ENCODE measurements around the gene NEIL3.
"Not testable (repeated sequence)": the region's sequence is repeated elsewhere in the genome, so short reads cannot be mapped to it uniquely, and the experiment has no call there.

NEIL3 gene

DNA sequence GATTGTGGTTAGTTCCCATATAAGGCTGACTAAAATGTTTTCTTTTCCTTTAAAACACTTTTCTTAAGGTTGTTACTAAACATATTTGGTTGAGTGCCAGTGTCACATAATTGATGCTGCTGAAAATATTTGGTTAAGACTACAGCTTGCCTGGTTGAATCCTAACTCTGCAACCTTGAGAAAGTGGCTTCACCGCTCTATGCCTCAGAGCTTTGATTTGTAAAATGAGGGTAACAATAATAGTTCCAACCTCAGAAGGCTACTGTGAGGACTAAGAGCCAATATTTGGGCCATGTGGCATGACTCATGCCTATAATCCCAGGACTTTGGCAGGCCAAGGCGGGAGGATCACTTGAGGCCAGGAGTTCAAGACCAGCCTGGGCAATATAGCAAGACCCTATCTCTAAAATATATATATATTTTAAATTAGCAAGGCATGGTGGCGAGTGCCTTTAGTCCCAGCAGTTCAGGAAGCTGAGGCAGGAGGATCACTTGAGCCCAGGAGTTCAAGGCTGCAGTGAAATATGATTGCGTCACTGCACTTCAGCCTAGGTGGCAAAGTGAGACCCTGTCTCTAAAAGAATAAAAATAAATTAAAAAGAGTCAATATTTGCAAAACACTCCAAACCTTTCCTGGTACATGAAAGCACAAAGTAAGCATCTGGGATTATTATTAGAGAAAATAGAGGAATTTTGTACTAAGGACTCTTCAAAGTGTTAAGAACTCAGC, 7.1 kb upstream of the NEIL3 start:
- no peak for DNase-seq

DNA sequence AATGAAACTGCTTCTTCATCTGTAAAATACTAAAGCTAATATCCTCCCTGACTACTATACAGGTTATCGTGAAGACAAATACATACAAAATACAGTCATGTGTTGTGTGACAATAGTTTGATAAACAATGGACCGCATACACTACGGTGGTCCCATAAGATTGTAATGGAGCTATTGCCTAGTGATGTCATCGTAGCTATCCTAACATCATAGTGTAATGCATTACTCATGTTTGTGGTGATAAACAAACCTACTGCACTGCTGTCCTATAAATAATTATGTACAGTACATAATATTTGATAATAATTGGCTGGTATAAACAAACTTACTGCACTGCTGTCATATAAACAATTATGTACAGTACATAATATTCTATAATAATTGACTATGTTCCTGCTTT, 5.6 kb upstream of the NEIL3 start:
- DNase-seq = no peak

DNA sequence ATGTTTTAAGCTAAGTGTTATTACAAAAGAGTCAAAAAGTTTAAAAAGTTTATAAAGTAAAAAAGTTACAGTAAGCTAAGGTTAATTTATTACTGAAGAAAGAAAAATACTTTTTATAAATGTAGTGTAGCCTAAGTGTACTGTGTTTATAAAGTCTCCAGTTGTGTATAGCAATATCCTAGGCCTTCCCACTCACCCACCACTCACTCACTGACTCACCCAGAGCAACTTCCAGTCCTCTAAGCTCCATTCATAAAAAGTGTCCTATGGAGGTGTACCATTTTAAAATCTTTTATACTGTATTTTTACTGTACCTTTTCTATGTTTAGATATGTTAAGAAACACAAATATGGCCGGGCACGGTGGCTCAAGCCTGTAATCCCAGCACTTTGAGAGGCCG, 4.8 kb upstream of the NEIL3 start:
- DNase-seq = not testable (repeated sequence)

DNA sequence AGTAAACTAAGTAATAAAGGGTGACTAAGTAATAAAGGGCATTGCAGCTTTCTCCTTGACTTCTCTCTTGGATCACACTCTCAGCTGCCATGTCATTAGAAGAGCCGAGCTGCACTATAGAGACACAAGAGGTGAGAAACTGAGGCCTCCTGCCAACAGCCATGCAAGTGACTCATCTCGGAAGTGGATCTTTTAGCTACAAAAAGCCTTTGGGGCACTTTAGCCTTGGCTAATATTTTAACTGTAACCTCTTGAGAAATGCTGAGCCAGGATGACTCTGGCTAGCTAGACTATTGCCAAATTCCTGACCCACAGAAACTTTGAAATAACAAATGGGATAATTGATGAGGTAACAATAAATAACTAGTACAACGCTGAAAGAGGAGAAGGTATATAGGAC, 1.5 kb upstream of the NEIL3 start:
- DNase-seq = no peak

DNA sequence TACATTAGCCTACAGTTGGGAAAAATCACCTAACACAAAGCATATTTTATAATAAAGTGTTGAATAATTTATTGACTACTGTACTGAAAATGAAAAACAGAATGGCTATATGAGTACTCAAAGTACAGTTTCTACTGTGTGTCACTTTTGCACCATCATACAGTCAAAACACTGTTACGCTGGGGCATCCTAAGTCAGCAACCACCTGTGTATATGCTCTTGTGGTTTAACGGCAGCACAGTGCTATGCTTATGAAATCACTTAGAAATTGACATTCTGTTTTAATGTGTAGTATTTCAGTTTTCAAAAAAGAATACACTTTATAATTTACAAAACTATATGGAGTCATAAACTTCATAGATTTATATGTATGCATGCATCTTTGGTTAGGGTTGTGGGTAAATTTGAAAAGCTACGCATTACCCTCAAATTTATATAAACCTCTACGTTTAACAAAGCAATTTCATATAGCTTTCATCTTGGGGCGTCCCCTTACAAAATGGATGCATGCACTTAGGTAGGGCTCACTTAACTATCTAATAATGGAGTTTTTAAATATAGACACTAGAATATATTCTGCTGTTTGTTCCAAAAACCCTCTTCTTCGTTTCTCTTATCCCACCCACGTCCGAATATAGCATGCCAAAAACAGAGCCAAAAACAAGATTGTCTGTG, 690 bp upstream of the NEIL3 start:
- peak; percentile 26 for DNase-seq

DNA sequence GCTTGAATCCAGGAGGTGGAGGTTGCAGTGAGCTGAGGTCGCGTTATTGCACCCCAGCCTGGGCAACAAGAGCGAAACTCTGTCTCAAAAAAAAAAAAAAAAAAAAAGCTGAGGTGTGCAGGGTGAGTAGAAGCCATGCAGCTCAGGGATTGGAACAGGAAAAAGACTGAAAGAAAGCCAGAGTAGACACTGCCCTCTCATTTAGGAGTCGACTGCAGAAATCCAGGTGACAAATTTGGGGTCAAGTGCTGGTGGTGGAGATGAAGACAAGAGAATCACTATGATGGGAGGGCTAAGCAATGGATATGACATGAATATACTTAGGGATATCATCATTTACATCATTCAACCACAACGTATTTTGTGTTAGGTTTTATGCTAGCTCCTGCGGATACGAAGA, 1.9 kb downstream of the NEIL3 start:
- DNase-seq = no peak

DNA sequence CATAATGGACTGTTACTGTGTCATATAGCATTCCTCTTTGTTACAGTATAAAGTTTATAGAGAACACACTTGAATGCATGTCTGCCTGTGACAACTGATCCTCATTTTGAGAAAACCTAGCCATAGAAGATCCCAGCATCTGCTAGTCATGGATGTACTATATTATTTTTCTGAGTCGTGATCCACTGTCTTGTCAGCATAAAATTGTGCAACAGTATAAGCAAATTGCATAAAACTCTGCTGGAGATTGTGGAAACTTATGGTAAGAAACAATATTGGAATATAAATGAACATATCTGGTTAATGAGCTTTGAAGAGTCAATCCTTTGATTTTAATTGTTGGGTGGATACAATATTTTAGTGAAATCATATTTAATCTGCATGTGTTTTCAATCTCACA, 3.6 kb downstream of the NEIL3 start:
- DNase-seq = no peak

DNA sequence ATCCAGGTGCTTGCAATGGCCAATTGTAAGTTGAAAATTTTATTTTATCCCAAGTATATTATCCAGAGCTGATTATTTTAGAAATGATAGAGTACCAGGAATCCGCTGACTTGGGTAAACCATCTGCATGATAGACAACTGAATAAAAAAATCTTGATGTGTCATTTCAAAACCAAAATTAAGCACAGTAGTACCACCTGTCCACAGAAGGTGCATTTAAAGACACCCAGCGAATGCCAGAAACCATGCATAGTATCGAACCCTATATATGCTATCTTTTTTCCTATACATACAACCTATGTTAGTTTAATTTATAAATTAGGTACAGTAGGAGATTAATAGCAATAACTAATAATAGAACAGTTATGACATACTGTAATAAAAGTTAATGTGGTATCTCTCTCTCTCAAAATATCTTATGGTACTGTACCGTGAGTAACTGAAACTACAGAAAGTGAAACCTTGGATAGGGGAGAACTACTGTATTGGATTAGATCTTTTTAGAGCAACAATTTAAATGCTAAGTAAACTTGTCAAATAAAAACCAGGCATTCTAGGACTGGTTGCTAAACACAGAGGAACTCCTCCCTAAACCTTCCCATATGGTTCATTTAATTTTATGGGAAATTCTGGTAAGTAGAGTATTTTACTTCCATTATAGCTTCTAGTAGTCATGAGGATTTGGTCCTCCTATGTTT, 6.2 kb downstream of the NEIL3 start:
- DNase-seq = peak; percentile 25

DNA sequence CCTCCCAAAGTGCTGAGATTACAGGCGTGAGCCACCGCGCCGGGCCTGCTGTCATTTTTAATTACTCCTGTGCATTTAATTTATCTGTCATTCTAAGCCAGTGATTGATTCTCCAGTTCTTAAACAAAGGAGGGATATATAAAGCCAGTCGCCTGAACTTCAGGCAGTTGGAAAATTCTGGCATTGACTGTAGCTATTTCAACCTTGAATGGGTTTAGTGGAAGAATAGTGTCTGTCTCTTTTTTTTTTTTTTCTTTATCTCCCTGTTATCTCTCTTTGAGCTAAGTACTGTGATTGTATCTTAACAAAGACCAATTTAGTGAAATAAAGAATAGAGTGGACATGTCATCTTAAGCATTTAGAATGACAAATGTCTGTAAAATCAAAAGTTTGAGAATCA, 11.0 kb downstream of the NEIL3 start:
- no peak for DNase-seq

DNA sequence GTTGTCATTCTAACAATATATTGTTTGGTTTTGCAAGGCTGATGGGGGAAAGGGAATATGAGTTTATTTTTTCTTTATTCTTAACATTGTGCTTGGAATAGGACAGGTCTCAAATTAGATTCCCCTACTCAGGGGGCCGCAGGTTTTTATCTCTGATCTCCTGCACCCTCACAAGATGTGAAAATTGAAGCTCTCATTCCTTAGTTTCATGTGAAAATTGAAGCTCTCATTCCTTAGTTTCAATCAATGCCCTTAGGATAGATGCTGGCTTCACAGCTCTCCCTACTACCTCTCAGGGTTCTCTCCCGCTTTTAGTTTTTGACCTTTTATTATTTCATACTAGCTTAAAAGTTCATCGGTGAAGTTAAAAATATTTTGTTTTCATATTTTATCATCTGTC, 12.0 kb downstream of the NEIL3 start:
- DNase-seq = no peak

DNA sequence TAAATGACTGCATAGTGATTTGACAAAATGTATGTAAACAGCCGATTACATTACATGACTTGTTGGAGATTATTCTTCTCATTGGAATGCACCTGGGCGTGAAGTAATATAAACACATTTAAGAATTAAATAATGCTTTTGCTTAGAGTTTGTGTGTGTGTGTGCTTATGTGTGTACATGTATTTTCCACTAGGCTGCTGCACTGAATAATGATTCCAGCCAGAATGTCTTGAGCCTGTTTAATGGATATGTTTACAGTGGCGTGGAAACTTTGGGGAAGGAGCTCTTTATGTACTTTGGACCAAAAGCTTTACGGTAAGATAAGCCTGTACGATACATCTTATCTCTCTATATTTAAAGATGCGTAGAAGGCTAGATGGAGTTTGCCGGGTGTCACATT, 12.6 kb downstream of the NEIL3 start:
- DNase-seq = no peak

DNA sequence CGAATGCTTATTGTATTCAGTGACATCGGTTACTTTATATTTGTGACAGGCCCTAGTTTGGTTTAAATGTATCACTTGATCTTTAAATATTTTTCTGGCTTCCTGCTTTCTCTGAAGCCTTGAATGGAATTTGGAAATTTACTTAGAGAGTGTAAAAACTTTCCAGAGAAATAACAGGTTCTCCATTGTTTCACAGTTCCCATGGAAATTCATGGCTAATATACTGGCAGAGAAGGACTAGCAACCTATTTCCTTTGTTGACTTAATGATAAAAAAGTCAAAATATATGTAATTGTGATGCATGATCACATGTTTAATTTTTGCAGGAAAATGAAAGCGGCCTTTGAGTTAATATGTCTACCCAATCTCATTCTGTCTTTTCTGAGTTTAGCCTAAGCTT, 13.2 kb downstream of the NEIL3 start:
- DNase-seq = no peak

DNA sequence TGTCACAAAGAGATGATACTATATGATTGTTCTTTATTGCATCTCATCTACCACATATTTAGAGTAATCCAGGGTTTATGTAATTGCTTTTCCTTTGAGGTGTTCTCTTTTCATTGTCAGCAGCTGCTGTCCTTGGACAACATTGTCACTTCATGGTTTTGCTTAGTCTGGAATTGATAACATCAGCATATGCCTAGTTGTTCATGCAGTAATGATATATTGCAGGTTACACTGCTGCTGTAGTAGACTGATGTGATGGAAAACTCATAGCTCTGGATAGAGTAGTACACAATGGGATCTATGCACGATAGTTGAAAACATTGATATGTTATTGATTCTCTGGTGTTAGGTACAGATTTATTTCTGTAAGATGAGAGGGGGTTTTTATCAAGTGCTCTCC, 13.7 kb downstream of the NEIL3 start:
- no peak for DNase-seq

DNA sequence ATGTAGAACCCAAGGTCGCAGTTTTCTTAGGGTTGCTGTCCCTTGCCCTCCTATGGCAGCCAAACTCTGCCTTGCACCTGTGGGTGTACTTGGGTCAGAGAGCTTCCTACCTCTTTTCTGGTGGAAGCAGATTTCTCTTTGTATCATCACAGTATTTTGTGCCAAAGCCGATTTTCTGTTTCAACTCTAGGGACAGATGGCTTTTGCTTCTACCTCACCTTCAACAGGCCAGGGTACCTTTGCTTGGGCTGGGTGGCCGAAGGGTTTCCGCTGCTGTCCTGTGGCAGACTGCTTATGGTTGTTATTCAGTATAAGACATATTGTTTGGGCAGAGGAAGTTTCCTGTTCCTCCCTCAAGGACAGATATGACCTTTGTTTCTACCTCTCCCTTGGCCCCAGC, 22.4 kb downstream of the NEIL3 start:
- DNase-seq = no peak

DNA sequence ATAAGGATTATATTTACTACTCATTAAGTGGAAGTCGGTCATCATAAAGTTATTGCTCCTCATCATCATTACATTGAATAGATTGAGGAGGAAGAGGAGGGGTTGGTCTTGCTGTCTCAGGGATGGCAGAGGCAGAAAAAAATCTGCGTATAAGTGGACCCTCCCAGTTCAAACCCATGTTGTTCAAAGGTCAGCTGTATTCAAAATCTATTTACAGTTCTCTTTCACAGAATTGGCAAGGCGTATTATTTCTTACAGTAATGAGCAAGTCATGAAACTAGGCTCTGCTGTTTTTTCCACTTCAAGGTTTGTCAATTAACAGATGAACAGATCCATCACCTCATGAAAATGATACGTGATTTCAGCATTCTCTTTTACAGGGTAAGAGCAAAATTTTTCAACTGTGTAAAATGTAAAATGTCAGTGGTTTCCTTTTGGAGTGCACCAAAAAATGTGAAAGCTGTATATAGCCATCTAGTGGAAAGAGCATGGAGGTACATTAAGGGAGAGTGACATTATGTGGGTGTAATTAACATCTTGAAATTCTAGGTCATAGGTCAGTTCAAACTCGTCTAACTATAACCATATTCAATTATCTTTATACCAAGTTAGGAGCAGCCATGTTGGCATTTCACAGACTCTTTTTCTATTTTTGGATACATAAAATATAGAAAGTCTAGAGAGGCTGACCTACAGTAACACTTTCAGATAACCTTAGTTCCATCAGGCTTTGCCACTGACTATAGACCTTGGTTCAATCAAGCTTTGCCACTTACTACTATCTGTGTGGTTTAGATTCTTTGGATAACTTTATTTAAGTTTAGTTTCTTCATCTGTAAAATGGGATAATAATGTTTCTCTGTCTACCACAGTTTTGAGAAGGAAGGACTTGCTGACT, 30.1 kb downstream of the NEIL3 start:
- peak; percentile 63 for DNase-seq

DNA sequence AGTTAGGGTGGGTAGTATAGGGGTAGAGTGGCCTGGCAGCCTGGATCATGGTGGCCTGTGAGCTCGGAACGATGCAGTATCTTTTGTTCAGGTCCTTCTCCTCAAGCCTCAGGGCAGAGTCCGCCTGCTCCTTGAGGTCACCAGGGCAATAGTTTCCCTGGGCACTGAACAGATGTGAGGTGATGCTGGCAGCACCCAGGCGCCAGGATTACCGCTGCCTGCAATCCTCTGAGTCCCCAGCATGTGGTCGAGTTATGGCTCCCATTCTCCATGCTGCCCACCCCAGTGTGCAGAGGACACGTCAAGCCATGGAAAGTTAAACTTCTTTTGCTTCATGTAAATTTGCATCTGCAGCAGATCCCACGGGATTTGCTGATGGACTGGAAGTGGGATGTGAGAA, 38.7 kb downstream of the NEIL3 start:
- no peak for DNase-seq

DNA sequence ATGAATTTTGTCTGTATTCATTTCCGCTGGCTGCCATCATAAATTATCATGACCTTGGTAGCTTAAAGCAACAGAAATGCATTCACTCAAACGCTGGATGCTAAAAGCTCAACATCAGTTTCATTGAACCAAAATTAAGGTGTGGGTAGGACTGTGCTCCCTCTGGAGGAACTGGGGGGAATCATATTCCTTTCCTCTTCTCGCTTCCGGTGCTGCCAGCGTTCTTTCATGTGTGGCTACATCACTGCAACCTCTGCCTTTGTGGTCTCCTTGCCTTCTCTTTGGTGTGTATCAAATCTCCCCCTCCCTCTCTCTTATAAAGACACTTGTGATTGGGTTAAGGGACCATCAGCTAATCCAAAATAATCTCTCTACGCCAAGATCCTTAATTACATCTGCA, 39.5 kb downstream of the NEIL3 start:
- DNase-seq = no peak

DNA sequence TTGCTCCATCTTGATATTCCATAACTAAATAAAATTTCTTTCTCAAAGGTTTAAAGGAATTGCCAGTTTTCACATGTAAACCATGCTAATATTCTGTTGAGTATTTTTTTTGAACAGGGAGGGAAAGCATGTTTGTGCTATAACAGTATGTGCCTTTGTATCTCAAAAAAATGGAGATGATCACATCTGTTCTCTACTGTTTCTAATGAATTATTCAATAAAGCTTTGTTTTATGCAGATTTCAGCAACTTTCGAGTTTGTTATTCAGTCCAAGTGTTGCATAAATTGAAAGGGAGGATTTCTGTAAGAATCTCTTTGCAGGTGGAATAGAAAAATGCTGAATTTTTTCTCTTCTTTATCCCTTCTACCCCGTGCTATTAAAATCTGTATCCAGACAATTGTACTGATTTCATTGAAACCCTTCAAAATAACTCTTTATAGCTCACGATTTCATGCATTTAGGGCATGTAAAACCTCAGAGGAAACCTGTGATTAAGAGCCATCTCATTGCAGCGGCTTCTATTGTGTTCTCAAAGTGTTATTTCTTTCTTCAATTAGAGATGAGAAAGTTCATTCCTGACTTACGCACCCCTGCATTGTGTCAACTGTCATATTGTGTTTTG, 42.1 kb downstream of the NEIL3 start:
- no peak for DNase-seq

DNA sequence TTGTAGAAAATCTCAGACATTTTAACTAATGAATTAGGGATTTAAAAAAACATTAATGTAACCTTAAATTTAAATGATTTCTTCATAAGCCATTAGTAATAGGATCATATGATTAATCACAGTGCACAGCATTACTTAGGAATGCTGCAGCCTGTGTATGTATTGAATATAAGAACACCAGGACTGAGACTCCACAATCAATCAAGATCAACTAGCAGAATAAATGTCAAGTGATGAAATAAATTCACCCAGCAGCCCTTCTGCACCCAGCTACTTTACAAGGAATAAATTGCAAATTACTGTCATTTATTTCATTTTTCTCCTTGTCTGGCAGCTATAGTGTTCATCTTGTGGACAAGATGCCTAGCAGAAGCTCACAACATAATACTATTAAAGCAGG, 46.5 kb downstream of the NEIL3 start:
- DNase-seq = no peak

DNA sequence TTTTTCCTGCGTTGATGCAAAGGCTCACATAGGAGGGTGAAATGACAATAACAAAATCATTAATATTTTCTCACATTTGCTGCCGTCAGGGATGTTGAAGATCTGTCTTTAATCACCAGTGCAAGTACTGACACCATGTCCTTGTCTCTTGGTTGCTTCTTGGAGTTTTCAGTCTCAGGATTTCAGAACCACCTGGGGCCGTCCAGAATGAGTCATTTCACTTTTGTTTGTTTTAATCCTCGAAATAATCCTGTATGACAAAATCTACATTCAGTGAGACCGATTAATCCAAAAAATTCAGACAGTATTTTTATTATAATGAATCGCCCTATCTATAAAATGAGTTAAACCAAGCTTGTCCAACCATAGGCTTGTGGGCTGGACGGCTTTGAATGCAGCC, 47.2 kb downstream of the NEIL3 start:
- DNase-seq = no peak

DNA sequence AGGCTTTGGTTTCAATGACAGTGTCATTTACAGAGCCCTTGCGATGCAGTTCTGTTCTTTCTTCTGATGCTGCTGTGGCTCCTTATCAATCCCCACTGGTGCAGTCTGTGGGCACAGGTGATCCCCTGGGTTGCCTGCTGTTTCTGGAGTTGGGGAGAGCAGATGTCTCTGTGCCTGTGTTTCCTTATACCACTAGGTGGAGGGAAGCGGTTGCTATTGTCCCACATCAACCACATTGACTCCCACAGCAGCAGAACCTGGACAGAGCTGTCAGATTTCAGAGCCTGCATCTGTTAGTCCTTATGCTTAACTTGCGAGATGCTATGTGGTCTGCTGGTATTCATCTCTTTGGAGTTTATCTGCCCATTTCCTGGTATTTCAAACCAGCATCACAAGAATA, 57.7 kb downstream of the NEIL3 start:
- peak; percentile 14 for DNase-seq

DNA sequence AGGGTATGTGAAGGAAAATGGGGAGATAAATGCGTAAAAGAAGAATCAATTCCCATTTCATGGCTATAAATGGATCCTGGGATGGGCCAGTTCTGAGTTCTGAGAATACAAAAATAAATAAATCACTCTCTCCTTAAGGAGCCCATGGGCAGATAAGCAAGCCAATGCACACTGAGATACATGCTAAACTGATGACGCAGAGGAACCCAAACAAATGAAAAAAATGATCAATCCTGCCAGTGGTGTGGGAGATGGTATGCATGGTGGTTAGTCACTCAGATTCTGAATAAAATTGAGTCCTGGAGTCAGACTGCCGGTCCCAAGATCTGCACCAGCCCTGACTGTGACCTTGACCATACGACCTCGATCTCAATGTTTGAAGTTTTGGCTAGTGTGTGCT, 59.7 kb downstream of the NEIL3 start:
- DNase-seq = no peak

DNA sequence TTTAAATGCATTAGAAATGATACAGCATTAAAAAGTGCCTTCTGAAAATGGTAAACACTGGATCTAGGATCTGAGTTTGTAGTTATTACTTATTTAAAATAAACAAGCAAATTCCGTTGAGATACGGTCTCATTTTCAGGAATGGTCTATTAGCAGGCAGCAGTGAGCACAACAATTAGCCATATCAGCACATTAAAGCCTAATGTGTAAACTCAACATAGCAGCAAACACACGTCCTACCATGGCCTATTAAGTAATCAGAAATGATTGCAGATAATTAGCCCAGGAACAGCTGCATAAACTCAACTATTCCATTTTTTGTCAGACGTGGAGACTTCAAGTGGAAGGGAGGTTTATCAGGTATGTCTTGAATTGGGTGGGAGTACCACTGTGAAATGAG, 61.8 kb downstream of the NEIL3 start:
- DNase-seq = no peak
